ENCODE measurements around the gene NTN3. TPM values are rescaled to one million over a fixed set of nuclear protein-coding genes. Genes with fewer than 3 reads are reported as not detected.

The NTN3 gene
- total RNA-seq, result not detected

GRCh38 chr16:2471016-2471652 lies at the start of gene NTN3:
TSS of gene NTN3 (plus strand) at chr16:2471297. CDS start at chr16:2471702, 405 bp downstream.
- no peak for DNase-seq (ENCODE audit: low spot score)
- H3K4me3 Mint-ChIP-seq, result no peak within 1 kb of the TSS

GRCh38 chr16:2422123-2422867 lies 48.8 kb upstream of the NTN3 start:
- peak; percentile 64 to 72 for ATAC-seq
- H3K27me3 Mint-ChIP-seq, result no peaks in the 10 kb centered on the region
- DNase-seq (ENCODE audit: low spot score), result no peak
- no peak overlapping the region for H3K4me3 Mint-ChIP-seq
- no peaks in the 10 kb centered on the region for H3K36me3 Mint-ChIP-seq
- H3K4me1 Mint-ChIP-seq (ENCODE audit: low read depth in 2 of 2), result peaks cover 5 to 10% of the 10 kb centered on the region in 2 donors
- no peaks in the 10 kb centered on the region for H3K9me3 Mint-ChIP-seq
- H3K27ac Mint-ChIP-seq, result no peak overlapping the region

More at GRCh38 chr16:2471016-2471652, at the start of gene NTN3:
- H3K9me3 Mint-ChIP-seq, result no peaks in the 10 kb centered on the region
- H3K27ac Mint-ChIP-seq, result no peak within 1 kb of the TSS
- H3K36me3 Mint-ChIP-seq, result no peaks in the 10 kb centered on the region
- ATAC-seq, result no peak
- H3K27me3 Mint-ChIP-seq, result peaks cover 9 to 12% of the 10 kb centered on the region in 2 donors
- H3K4me1 Mint-ChIP-seq (ENCODE audit: low read depth in 2 of 2), result peaks cover 0 to 16% of the 10 kb centered on the region in 2 donors

- no peak overlapping the region for H3K4me3 Mint-ChIP-seq
- H3K9me3 Mint-ChIP-seq, result no peaks in the 10 kb centered on the region
- no peak overlapping the region for H3K27ac Mint-ChIP-seq
- no peaks in the 10 kb centered on the region for H3K27me3 Mint-ChIP-seq
- H3K36me3 Mint-ChIP-seq, result no peaks in the 10 kb centered on the region
- DNase-seq (ENCODE audit: low spot score) (peak; percentile 55), ATAC-seq (no peak)
- H3K4me1 Mint-ChIP-seq (ENCODE audit: low read depth in 2 of 2), result peaks cover 12 to 16% of the 10 kb centered on the region in 2 donors
Measured at GRCh38 chr16:2424061-2425007, 46.8 kb upstream of the NTN3 start.

GRCh38 chr16:2425008-2425518 lies 46.0 kb upstream of the NTN3 start:
- Mint-ChIP-seq H3K9me3 (no peaks in the 10 kb centered on the region), H3K27me3 (no peaks in the 10 kb centered on the region), H3K4me3 (no peak overlapping the region), H3K4me1 (ENCODE audit: low read depth in 2 of 2) (peaks cover 16 to 20% of the 10 kb centered on the region in 2 donors), H3K27ac (no peak overlapping the region), H3K36me3 (no peaks in the 10 kb centered on the region)
- DNase-seq (ENCODE audit: low spot score) (no peak), ATAC-seq (no peak)

- DNase-seq (ENCODE audit: low spot score) (peak; percentile 52), ATAC-seq (no peak)
- peaks cover 25 to 28% of the 10 kb centered on the region in 2 donors for H3K4me1 Mint-ChIP-seq (ENCODE audit: low read depth in 2 of 2)
- H3K36me3 Mint-ChIP-seq, result no peaks in the 10 kb centered on the region
- H3K27ac Mint-ChIP-seq, result no peak overlapping the region
- H3K4me3 Mint-ChIP-seq, result no peak overlapping the region
- no peaks in the 10 kb centered on the region for H3K27me3 Mint-ChIP-seq
- H3K9me3 Mint-ChIP-seq, result no peaks in the 10 kb centered on the region
Measured at GRCh38 chr16:2425825-2426430, 45.2 kb upstream of the NTN3 start.

- H3K4me1 Mint-ChIP-seq (ENCODE audit: low read depth in 2 of 2), result peaks cover 22 to 30% of the 10 kb centered on the region in 2 donors
- ATAC-seq, result no peak
- no peaks in the 10 kb centered on the region for H3K27me3 Mint-ChIP-seq
- peak; percentile 39 for DNase-seq (ENCODE audit: low spot score)
- no peaks in the 10 kb centered on the region for H3K9me3 Mint-ChIP-seq
- H3K4me3 Mint-ChIP-seq, result no peak overlapping the region
- H3K27ac Mint-ChIP-seq, result no peak overlapping the region
- H3K36me3 Mint-ChIP-seq, result no peaks in the 10 kb centered on the region
Measured at GRCh38 chr16:2426941-2427361, 44.1 kb upstream of the NTN3 start.

GRCh38 chr16:2427526-2427925 lies 43.6 kb upstream of the NTN3 start:
- H3K27ac Mint-ChIP-seq, result peak overlapping the region in 1 of 2 donors; percentile 44
- H3K9me3 Mint-ChIP-seq, result no peaks in the 10 kb centered on the region
- no peaks in the 10 kb centered on the region for H3K36me3 Mint-ChIP-seq
- H3K4me1 Mint-ChIP-seq (ENCODE audit: low read depth in 2 of 2), result peaks cover 17 to 30% of the 10 kb centered on the region in 2 donors
- DNase-seq (ENCODE audit: low spot score) (peak; percentile 38), ATAC-seq (no peak)
- H3K4me3 Mint-ChIP-seq, result peak overlapping the region; percentile 91
- H3K27me3 Mint-ChIP-seq, result no peaks in the 10 kb centered on the region

- peak overlapping the region; percentile 68 to 77 for H3K27ac Mint-ChIP-seq
- ATAC-seq, result no peak
- no peaks in the 10 kb centered on the region for H3K9me3 Mint-ChIP-seq
- DNase-seq (ENCODE audit: low spot score), result peak; percentile 65
- peaks cover 19 to 30% of the 10 kb centered on the region in 2 donors for H3K4me1 Mint-ChIP-seq (ENCODE audit: low read depth in 2 of 2)
- H3K4me3 Mint-ChIP-seq, result peak overlapping the region; percentile 91
- H3K27me3 Mint-ChIP-seq, result no peaks in the 10 kb centered on the region
- no peaks in the 10 kb centered on the region for H3K36me3 Mint-ChIP-seq
Measured at GRCh38 chr16:2428051-2428783, 42.9 kb upstream of the NTN3 start.

GRCh38 chr16:2428784-2429033 lies 42.4 kb upstream of the NTN3 start:
- Mint-ChIP-seq H3K4me1 (ENCODE audit: low read depth in 2 of 2) (peaks cover 18 to 30% of the 10 kb centered on the region in 2 donors), H3K27ac (peak overlapping the region; percentile 68 to 77), H3K9me3 (no peaks in the 10 kb centered on the region), H3K4me3 (peak overlapping the region; percentile 91), H3K36me3 (no peaks in the 10 kb centered on the region), H3K27me3 (no peaks in the 10 kb centered on the region)
- no peak for ATAC-seq
- no peak for DNase-seq (ENCODE audit: low spot score)

GRCh38 chr16:2429034-2429770 lies 41.9 kb upstream of the NTN3 start, which contains the start of gene CCNF:
TSS of gene CCNF (plus strand) at chr16:2429447. CDS start at chr16:2429482, 35 bp downstream.
- peak; percentile 98 to 99 for ATAC-seq
- Mint-ChIP-seq H3K36me3 (no peaks in the 10 kb centered on the region), H3K27ac (peak within 1 kb of the TSS; percentile 68 to 77), H3K27me3 (no peaks in the 10 kb centered on the region), H3K9me3 (no peaks in the 10 kb centered on the region), H3K4me3 (peak within 1 kb of the TSS; percentile 94), H3K4me1 (ENCODE audit: low read depth in 2 of 2) (peaks cover 18 to 30% of the 10 kb centered on the region in 2 donors)
- DNase-seq (ENCODE audit: low spot score), result peak; percentile 96

GRCh38 chr16:2429771-2430663 lies 41.1 kb upstream of the NTN3 start:
- ATAC-seq (peak in 1 of 2 donors; percentile 1), DNase-seq (ENCODE audit: low spot score) (no peak)
- Mint-ChIP-seq H3K27me3 (no peaks in the 10 kb centered on the region), H3K27ac (peak overlapping the region; percentile 8 to 26), H3K9me3 (no peaks in the 10 kb centered on the region), H3K4me3 (peak overlapping the region; percentile 94), H3K4me1 (ENCODE audit: low read depth in 2 of 2) (peaks cover 18 to 26% of the 10 kb centered on the region in 2 donors), H3K36me3 (no peaks in the 10 kb centered on the region)

Data from natural killer cell treated with Interleukin-12 subunit alpha and Interleukin-12 subunit beta and Interleukin-15 and Interleukin-18, amount 100 ng/mL, for 72 hours (primary cell).